ENCODE results near the gene PAFAH1B2. TPM values are rescaled to one million over a fixed set of nuclear protein-coding genes. Genes with fewer than 3 reads are reported as not detected.
"Not testable (repeated sequence)": the region's sequence is repeated elsewhere in the genome, so short reads cannot be mapped to it uniquely, and the experiment has no call there.

PAFAH1B2 gene
- total RNA-seq, 1 donor from 2014 or later = 78.7 TPM

DNA sequence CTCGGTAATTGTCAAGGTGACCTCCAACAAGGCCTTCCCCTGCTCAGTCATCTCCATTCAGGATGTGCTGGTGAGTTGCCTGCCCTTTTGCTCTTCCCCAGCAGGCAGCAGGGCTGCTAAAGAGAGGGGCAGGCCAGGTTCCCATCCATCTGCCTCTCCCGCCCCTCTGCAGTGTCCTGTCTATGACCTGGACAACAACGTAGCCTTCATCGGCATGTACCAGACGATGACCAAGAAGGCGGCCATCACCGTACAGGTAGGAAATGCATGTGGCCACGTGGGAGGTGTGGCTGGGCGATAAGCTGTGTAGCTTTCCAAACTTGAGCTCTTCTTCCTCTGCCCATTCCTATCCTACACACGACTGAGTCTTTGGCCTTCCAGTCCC is 38.5 kb downstream of the PAFAH1B2 start:
- TF ChIP-seq, protein P1, sequence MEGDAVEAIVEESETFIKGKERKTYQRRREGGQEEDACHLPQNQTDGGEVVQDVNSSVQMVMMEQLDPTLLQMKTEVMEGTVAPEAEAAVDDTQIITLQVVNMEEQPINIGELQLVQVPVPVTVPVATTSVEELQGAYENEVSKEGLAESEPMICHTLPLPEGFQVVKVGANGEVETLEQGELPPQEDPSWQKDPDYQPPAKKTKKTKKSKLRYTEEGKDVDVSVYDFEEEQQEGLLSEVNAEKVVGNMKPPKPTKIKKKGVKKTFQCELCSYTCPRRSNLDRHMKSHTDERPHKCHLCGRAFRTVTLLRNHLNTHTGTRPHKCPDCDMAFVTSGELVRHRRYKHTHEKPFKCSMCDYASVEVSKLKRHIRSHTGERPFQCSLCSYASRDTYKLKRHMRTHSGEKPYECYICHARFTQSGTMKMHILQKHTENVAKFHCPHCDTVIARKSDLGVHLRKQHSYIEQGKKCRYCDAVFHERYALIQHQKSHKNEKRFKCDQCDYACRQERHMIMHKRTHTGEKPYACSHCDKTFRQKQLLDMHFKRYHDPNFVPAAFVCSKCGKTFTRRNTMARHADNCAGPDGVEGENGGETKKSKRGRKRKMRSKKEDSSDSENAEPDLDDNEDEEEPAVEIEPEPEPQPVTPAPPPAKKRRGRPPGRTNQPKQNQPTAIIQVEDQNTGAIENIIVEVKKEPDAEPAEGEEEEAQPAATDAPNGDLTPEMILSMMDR (IDR thresholded peaks at IDR 0.05) = no peak
- ChIA-PET POLR2A (interaction anchor here (0.6 to 5.7 kb wide), 4 partner anchors 11 to 48 kb away, joined by 3 to 45 read pairs (median 3); no protein-coding TSS in a partner anchor), CTCF (interaction anchor here (1.2 to 7.4 kb wide), 4 partner anchors 10 to 46 kb away, joined by 3 to 119 read pairs (median 6); partner anchors contain the start of genes PCSK7 and RNF214)
- H3K27me3 Mint-ChIP-seq = no peaks in the 10 kb centered on the region
- peaks cover 69% of the 10 kb centered on the region for H3K4me1 Mint-ChIP-seq
- peaks cover 49% of the 10 kb centered on the region for H3K36me3 Mint-ChIP-seq (ENCODE audit: low read depth)
- ATAC-seq (ENCODE audit: low read depth) = no peak
- H3K4me3 Mint-ChIP-seq = no peak overlapping the region
- H3K27ac Mint-ChIP-seq = peak overlapping the region; percentile 53
- intact Hi-C loops (cut with micrococcal nuclease) = no loop called here
- DNase-seq = no peak
- no peaks in the 10 kb centered on the region for H3K9me3 Mint-ChIP-seq

DNA sequence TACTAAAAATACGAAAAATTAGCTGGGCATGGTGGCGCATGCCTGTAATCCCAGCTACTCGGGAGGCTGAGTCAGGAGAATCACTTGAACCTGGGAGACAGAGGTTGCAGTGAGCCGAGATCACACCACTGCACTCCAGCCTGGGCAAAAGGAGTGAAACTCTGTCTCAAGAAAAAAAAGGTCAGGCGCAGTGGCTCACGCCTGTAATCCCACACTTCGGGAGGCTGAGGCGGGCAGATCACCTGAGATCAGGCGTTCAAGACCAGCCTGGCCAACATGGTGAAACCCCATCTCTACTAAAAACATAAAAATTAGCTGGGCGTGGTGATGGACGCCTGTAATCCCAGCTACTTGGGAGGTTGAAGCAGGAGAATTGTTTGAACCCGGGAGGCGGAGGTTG is 39.1 kb downstream of the PAFAH1B2 start:
- H3K27ac Mint-ChIP-seq = not testable (repeated sequence)

DNA sequence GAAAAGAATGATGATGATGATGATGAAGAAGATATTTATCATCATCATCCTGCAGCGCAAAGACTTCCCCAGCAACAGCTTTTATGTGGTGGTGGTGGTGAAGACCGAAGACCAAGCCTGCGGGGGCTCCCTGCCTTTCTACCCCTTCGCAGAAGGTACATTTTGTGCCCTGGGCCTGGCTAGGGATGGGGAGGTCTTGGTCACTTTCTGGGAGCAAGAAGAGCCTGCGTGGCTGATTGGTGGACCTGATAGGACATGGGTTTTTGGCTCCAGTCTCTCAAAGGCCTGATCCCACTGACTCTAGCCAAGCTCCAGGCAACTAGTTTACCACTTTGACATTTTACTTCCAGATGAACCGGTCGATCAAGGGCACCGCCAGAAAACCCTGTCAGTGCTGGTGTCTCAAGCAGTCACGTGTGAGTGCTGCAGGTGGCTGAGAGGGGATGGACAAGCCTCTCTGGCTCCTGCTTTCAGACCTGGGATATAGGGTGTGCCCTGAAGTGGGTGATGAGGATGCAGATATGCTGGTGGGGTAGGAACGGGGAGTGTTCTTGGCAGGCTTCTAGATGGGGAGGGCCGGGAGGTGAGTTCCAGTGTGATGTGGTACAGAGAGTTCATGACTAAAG is 39.8 kb downstream of the PAFAH1B2 start:
- Mint-ChIP-seq H3K27ac (peak overlapping the region; percentile 42), H3K9me3 (no peaks in the 10 kb centered on the region), H3K4me3 (no peak overlapping the region), H3K4me1 (peaks cover 74% of the 10 kb centered on the region), H3K27me3 (no peaks in the 10 kb centered on the region), H3K36me3 (ENCODE audit: low read depth) (peaks cover 59% of the 10 kb centered on the region)
- no peak for ATAC-seq (ENCODE audit: low read depth)
- intact Hi-C loops (cut with micrococcal nuclease) = no loop called here
- CTCF ChIA-PET = interaction anchor here (7.4 kb wide), 1 partner anchor 45 kb away, joined by 119 read pairs; the partner anchor contains the start of genes PCSK7 and RNF214
- DNase-seq = no peak
- TF ChIP-seq, protein P1 (IDR thresholded peaks at IDR 0.05) = no peak
- POLR2A ChIA-PET = interaction anchor here (0.7 to 5.7 kb wide), 4 partner anchors 42 to 1033 kb away, joined by 3 to 45 read pairs (median 4); no protein-coding TSS in a partner anchor

More for the DNA sequence above, 39.1 kb downstream of the PAFAH1B2 start:
- H3K4me1 Mint-ChIP-seq = peaks cover 72% of the 10 kb centered on the region
- H3K4me3 Mint-ChIP-seq; H3K27me3 Mint-ChIP-seq; intact Hi-C loops (cut with micrococcal nuclease); H3K9me3 Mint-ChIP-seq; DNase-seq; ATAC-seq (ENCODE audit: low read depth): not testable (repeated sequence)
- ChIA-PET CTCF (interaction anchor here (7.4 kb wide), 1 partner anchor 46 kb away, joined by 119 read pairs; the partner anchor contains the start of genes PCSK7 and RNF214), POLR2A (interaction anchor here (0.6 to 5.7 kb wide), 3 partner anchors 38 to 48 kb away, joined by 3 to 45 read pairs (median 3); no protein-coding TSS in a partner anchor)
- H3K36me3 Mint-ChIP-seq (ENCODE audit: low read depth) = peaks cover 55% of the 10 kb centered on the region

DNA sequence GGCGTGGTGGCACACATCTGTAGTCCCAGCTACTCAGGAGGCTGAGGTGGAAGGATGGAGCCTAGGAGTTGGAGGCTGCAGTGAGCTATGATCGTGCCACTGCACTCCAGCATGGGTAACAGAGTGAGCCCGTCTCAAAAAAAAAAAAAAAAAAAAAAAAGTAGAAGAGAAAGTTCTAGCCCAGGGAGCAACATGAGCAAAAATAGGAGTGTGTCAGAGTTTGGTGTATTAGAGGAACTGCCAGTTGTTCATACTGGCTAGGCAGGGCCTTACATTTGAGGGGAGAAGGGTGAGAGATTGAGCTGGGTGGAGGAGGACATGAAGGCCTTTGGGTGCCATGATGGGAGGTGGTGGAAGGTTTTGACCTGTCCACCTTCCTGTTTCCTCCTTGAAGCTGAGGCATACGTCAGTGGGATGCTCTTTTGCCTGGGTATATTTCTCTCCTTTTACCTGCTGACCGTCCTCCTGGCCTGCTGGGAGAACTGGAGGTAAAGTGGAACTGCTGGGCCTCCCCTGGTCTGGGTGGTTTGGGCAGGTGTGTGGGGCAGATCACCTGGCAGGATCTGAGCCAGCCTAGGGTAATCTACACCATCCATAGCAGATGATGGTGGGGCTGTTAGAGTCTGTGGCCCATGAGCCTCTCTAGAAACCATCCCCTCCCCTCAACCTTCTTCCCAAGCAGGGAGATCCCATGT is 41.8 kb downstream of the PAFAH1B2 start:
- POLR2A ChIA-PET = interaction anchor here (0.6 to 5.9 kb wide), 14 partner anchors 19 to 1698 kb away, joined by 3 to 37 read pairs (median 8); partner anchors contain the start of gene PAFAH1B2
- H3K36me3 Mint-ChIP-seq (ENCODE audit: low read depth) = peaks cover 72% of the 10 kb centered on the region

DNA sequence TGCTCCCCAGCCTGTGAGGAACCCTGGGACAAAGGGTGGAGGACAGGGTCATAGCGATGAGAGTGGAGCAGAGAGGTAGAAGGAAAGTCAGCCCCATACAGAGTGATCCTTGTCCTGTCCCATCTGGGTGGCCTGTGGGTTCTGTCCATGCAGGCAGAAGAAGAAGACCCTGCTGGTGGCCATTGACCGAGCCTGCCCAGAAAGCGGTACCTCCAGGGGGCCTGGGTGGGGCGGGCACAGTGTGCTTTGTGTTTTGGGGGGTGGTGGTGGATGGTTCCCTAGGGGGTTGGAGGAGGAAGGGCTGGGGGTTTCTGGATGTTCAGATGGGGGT is 42.3 kb downstream of the PAFAH1B2 start:
- Mint-ChIP-seq H3K36me3 (ENCODE audit: low read depth) (peaks cover 73% of the 10 kb centered on the region), H3K4me1 (peaks cover 79% of the 10 kb centered on the region), H3K9me3 (no peaks in the 10 kb centered on the region), H3K27me3 (no peaks in the 10 kb centered on the region), H3K27ac (peak overlapping the region; percentile 94), H3K4me3 (peak overlapping the region; percentile 42)
- ChIA-PET POLR2A (interaction anchor here (0.6 to 5.9 kb wide), 7 partner anchors 19 to 44 kb away, joined by 5 to 37 read pairs (median 8); partner anchors contain the start of gene PAFAH1B2), CTCF (no interaction called here)
- intact Hi-C loops (cut with micrococcal nuclease) = no loop called here
- TF ChIP-seq, protein P1 (IDR thresholded peaks at IDR 0.05) = no peak
- DNase-seq = no peak
- ATAC-seq (ENCODE audit: low read depth) = no peak

More for the DNA sequence above, 41.8 kb downstream of the PAFAH1B2 start:
- TF ChIP-seq, protein P1 (IDR thresholded peaks at IDR 0.05) = no peak
- no peak for DNase-seq
- Mint-ChIP-seq H3K27ac (peak overlapping the region; percentile 94), H3K4me3 (peak overlapping the region; percentile 42), H3K4me1 (peaks cover 80% of the 10 kb centered on the region), H3K9me3 (no peaks in the 10 kb centered on the region), H3K27me3 (no peaks in the 10 kb centered on the region)
- CTCF ChIA-PET = no interaction called here
- intact Hi-C loops (cut with micrococcal nuclease) = no loop called here
- ATAC-seq (ENCODE audit: low read depth) = peak; percentile 38

Measured in activated B cell treated with CpG ODN at 0.5 μM for 24 hours (primary cell).